ENCODE data around the gene ZCCHC17. TPM values are rescaled to one million over a fixed set of nuclear protein-coding genes. Genes with fewer than 3 reads are reported as not detected.

The ZCCHC17 gene
- total RNA-seq, 1 donor from 2014 or later = 26.3 TPM

GRCh38 chr1:31398246-31398645 is 101.4 kb downstream of the ZCCHC17 start:
- Mint-ChIP-seq H3K4me3 (ENCODE audit: unreplicated experiment) (no peak overlapping the region), H3K27ac (ENCODE audit: unreplicated experiment) (no peak overlapping the region), H3K27me3 (ENCODE audit: unreplicated experiment) (peaks cover 4% of the 10 kb centered on the region), H3K9me3 (ENCODE audit: unreplicated experiment) (no peaks in the 10 kb centered on the region), H3K36me3 (ENCODE audit: unreplicated experiment) (no peaks in the 10 kb centered on the region), H3K4me1 (ENCODE audit: unreplicated experiment) (peaks cover 7% of the 10 kb centered on the region)
- TF ChIP-seq, protein P1, sequence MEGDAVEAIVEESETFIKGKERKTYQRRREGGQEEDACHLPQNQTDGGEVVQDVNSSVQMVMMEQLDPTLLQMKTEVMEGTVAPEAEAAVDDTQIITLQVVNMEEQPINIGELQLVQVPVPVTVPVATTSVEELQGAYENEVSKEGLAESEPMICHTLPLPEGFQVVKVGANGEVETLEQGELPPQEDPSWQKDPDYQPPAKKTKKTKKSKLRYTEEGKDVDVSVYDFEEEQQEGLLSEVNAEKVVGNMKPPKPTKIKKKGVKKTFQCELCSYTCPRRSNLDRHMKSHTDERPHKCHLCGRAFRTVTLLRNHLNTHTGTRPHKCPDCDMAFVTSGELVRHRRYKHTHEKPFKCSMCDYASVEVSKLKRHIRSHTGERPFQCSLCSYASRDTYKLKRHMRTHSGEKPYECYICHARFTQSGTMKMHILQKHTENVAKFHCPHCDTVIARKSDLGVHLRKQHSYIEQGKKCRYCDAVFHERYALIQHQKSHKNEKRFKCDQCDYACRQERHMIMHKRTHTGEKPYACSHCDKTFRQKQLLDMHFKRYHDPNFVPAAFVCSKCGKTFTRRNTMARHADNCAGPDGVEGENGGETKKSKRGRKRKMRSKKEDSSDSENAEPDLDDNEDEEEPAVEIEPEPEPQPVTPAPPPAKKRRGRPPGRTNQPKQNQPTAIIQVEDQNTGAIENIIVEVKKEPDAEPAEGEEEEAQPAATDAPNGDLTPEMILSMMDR (IDR thresholded peaks at IDR 0.05) = no peak
- no peak for DNase-seq (ENCODE audit: extremely low spot score, unreplicated experiment)

GRCh38 chr1:31399976-31400375 is 103.1 kb downstream of the ZCCHC17 start:
- H3K4me1 Mint-ChIP-seq (ENCODE audit: unreplicated experiment) = peaks cover 2% of the 10 kb centered on the region
- no peak for DNase-seq (ENCODE audit: extremely low spot score, unreplicated experiment)
- H3K4me3 Mint-ChIP-seq (ENCODE audit: unreplicated experiment) = no peak overlapping the region
- H3K27me3 Mint-ChIP-seq (ENCODE audit: unreplicated experiment) = peaks cover 4% of the 10 kb centered on the region
- no peak overlapping the region for H3K27ac Mint-ChIP-seq (ENCODE audit: unreplicated experiment)
- H3K36me3 Mint-ChIP-seq (ENCODE audit: unreplicated experiment) = no peaks in the 10 kb centered on the region
- TF ChIP-seq, protein P1 (IDR thresholded peaks at IDR 0.05) = no peak
- H3K9me3 Mint-ChIP-seq (ENCODE audit: unreplicated experiment) = no peaks in the 10 kb centered on the region

GRCh38 chr1:31400393-31400792 is 103.6 kb downstream of the ZCCHC17 start:
- Mint-ChIP-seq H3K36me3 (ENCODE audit: unreplicated experiment) (no peaks in the 10 kb centered on the region), H3K9me3 (ENCODE audit: unreplicated experiment) (no peaks in the 10 kb centered on the region), H3K27ac (ENCODE audit: unreplicated experiment) (no peak overlapping the region), H3K4me3 (ENCODE audit: unreplicated experiment) (no peak overlapping the region), H3K27me3 (ENCODE audit: unreplicated experiment) (peaks cover 4% of the 10 kb centered on the region), H3K4me1 (ENCODE audit: unreplicated experiment) (no peaks in the 10 kb centered on the region)
- DNase-seq (ENCODE audit: extremely low spot score, unreplicated experiment) = no peak
- TF ChIP-seq, protein P1 (IDR thresholded peaks at IDR 0.05) = no peak

DNA sequence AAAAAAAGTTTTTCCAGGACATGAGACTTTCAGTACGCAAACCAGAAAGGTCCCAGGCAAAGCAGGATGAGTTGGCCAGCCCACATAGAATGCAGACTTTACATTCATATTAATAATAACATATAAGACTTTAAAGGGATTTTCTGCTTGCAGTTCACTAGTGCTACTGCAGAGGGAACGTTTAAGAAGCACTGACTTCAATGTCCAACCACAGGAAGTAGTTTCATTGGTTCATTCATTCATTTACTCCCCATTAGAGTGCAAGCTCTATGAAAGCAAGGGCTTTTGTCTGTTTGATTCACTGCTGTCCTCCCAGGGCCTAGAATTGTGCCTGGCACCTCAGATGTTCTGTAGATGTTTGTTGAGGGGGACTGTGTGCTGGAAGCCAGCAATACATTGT is 104.4 kb downstream of the ZCCHC17 start:
- no peak for DNase-seq (ENCODE audit: extremely low spot score, unreplicated experiment)
- Mint-ChIP-seq H3K9me3 (ENCODE audit: unreplicated experiment) (no peaks in the 10 kb centered on the region), H3K36me3 (ENCODE audit: unreplicated experiment) (no peaks in the 10 kb centered on the region), H3K4me1 (ENCODE audit: unreplicated experiment) (no peaks in the 10 kb centered on the region), H3K27ac (ENCODE audit: unreplicated experiment) (no peak overlapping the region), H3K4me3 (ENCODE audit: unreplicated experiment) (no peak overlapping the region), H3K27me3 (ENCODE audit: unreplicated experiment) (peaks cover 4% of the 10 kb centered on the region)
- TF ChIP-seq, protein P1 (IDR thresholded peaks at IDR 0.05) = peak; percentile 17

- Mint-ChIP-seq H3K27me3 (ENCODE audit: unreplicated experiment) (peaks cover 14% of the 10 kb centered on the region), H3K9me3 (ENCODE audit: unreplicated experiment) (no peaks in the 10 kb centered on the region), H3K27ac (ENCODE audit: unreplicated experiment) (no peak overlapping the region), H3K4me1 (ENCODE audit: unreplicated experiment) (no peaks in the 10 kb centered on the region), H3K4me3 (ENCODE audit: unreplicated experiment) (no peak overlapping the region), H3K36me3 (ENCODE audit: unreplicated experiment) (no peaks in the 10 kb centered on the region)
- TF ChIP-seq, protein P1 (IDR thresholded peaks at IDR 0.05) = no peak
- no peak for DNase-seq (ENCODE audit: extremely low spot score, unreplicated experiment)
Observed at GRCh38 chr1:31405578-31406245, 108.9 kb downstream of the ZCCHC17 start.

Data from osteocyte (in vitro differentiated cells).